Skeletal muscle tissue (tissue), 4 donors: ENCODE results near the gene SLC6A1. TPM values are rescaled to one million over a fixed set of nuclear protein-coding genes. Genes with fewer than 3 reads are reported as not detected.
A peak's percentile ranks its signal among the peaks of the same experiment; 100 is the strongest.

Source experiments
- H3K27ac ChIP-seq: one replicate; pipeline ENCODE4 v1.7.0; 2013; ENCODE audit warnings: mild to moderate bottlenecking, low read depth, low read length, inconsistent platforms
- H3K27me3 ChIP-seq, 3 donors: one replicate each; pipeline ENCODE4 v1.7.0; 2013; ENCODE audit warnings: low read length in 3 of 3; ENCODE audit not compliant: control insufficient read depth in 3 of 3, insufficient read depth in 3 of 3
- H3K36me3 ChIP-seq, 3 donors: one replicate each; pipeline ENCODE4 v1.7.0; 2013; ENCODE audit warnings: low read length in 3 of 3; ENCODE audit not compliant: control insufficient read depth in 3 of 3, insufficient read depth in 3 of 3
- H3K4me1 ChIP-seq, 3 donors: one replicate each; pipeline ENCODE4 v1.7.0; 2013; ENCODE audit warnings: low read length in 3 of 3, mild to moderate bottlenecking in 3 of 3; ENCODE audit not compliant: control insufficient read depth in 3 of 3, insufficient read depth in 3 of 3
- H3K4me3 ChIP-seq, 3 donors: one replicate each; pipeline ENCODE4 v1.7.0; 2013; ENCODE audit warnings: low read length in 3 of 3
- H3K9ac ChIP-seq, 3 donors: one replicate each; pipeline ENCODE4 v1.7.0; 2013; ENCODE audit warnings: low read length in 3 of 3, mild to moderate bottlenecking in 3 of 3, moderate library complexity in 2 of 3, low read depth in 1 of 3
- H3K9me3 ChIP-seq, 3 donors: one replicate each; pipeline ENCODE4 v1.7.0; 2013; ENCODE audit warnings: low read length in 3 of 3; ENCODE audit not compliant: control insufficient read depth in 3 of 3
- total RNA-seq: library from RNA; depleted of rRNA; stranded (reverse); fragments of >200 nt; gene quantifications from one replicate; pipeline ENCODE4 v1.2.3, GENCODE V29; 2014
- donor health status: Osteomylitis.

SLC6A1 gene
- 2.6 TPM for total RNA-seq

DNA sequence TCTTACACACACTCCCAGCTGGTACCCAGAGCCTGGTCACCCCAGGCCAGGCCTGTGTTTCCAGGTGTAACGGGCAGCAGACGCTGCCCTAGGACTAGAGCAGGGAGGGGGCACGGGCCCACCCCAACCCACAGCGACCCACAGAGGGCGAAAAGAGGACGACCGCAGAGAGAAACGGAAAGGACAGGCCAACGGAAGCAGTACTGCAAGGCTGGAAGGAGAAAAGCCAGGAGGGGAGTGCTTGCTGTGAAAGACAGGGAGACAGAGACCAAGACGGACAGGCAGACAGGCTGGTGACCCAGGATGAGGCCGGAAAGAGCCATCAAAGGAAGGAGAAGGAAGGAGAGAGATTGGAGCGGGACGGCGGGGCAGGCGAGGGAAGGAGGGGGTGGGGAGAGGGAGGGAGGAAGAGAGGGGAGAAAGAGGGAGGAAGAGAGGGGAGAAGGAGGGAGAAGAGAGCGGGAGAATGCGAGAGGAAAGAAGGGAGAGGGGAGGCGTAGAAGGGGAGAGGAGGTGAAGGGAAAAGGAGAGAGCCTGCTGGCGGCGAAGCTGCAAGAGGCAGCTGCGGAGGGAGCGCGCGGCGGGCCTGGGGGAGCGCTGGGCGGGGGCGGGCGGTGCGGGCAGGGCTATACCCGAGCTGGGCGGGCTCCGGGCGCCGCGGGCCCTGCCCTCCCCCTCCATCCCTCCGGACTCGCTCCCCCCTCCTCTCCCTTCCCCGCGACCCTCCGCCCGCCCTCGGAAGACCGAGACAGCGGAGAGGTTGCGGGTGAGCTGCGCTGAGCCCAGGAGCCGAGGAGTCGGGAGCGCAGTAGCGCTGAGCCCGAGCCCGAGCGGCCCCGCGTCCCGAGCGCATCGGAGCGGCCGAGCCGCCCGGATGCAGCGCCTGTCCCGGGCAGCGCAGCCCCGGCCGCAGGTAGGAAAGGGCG, at the start of gene SLC6A1:
SLC6A1 (plus strand) TSS at position 732 of the 926 bp plus-strand sequence. CDS start 24,464 bp downstream, outside the sequence.
- Histone ChIP-seq H3K27ac (no peak within 1 kb of the TSS), H3K9ac (peak within 1 kb of the TSS; percentile 30 to 60 (median 32))

DNA sequence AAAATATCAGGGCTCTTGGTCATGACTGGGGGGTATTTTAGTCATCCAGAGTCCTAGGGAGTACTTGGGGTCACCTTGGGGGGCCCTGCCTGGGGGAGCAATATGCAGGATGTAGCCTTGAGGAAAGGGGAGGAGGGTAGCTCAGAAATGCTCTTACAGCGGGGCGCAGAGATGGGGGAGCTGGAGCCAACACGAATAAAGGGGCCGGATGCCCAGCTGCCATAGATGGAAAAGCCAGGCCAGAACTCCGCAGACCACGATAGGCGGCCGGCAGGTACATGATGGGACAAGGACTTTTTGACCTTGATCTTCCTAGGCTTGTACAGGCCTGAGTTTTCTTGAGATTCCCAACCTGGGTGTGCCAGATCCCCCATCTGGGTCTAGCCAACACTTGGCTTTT, 47.7 kb upstream of the SLC6A1 start:
- H3K4me1 ChIP-seq, result no peaks in the 10 kb centered on the region
- peaks cover 0 to 16% (median 13%) of the 10 kb centered on the region in 3 donors for H3K27me3 ChIP-seq
- H3K9me3 ChIP-seq, result no peaks in the 10 kb centered on the region
- H3K36me3 ChIP-seq, result no peaks in the 10 kb centered on the region
- H3K27ac ChIP-seq, result no peak overlapping the region
- no peak overlapping the region for H3K9ac ChIP-seq
- H3K4me3 ChIP-seq, result no peak overlapping the region

More for the DNA sequence above, at the start of gene SLC6A1:
- H3K36me3 ChIP-seq, result no peaks in the 10 kb centered on the region
- H3K27me3 ChIP-seq, result peaks cover 45 to 57% (median 57%) of the 10 kb centered on the region in 3 donors
- H3K4me1 ChIP-seq, result peaks cover 0 to 5% (median 4%) of the 10 kb centered on the region in 3 donors
- peak within 1 kb of the TSS; percentile 58 to 67 (median 61) for H3K4me3 ChIP-seq
- no peaks in the 10 kb centered on the region for H3K9me3 ChIP-seq

DNA sequence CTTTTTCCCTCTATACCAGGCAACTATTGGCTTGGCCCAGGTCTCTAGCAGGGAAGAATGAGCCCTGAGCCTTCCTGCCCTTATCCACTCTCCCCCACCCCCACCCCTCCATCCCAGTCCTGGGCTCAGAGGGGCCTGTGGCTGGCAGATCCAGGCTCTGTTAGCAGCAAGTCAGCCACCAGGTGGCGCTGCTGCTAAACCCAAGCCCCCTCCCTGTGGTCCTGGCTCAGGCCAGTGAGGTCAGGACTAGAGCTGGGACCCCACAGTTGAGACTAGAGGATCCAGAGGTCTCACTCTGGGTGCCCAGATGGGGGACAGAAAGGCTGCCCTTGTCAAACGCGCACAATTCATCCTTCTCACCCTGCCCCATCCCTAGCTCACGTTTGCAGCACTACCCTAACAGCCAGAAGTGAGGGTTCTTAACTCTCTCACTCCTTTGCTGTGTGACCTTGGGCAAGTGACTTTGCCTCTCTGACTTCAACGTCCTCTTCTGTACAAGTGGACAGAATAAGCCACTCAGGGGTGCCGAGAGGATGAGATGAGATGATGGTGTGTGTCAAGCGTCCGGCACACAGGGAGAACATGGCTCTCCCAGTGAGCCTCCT, 46.8 kb upstream of the SLC6A1 start:
- Histone ChIP-seq H3K9ac (no peak overlapping the region), H3K4me3 (no peak overlapping the region), H3K4me1 (no peaks in the 10 kb centered on the region), H3K9me3 (no peaks in the 10 kb centered on the region), H3K36me3 (no peaks in the 10 kb centered on the region), H3K27me3 (peaks cover 0 to 19% (median 16%) of the 10 kb centered on the region in 3 donors), H3K27ac (no peak overlapping the region)

DNA sequence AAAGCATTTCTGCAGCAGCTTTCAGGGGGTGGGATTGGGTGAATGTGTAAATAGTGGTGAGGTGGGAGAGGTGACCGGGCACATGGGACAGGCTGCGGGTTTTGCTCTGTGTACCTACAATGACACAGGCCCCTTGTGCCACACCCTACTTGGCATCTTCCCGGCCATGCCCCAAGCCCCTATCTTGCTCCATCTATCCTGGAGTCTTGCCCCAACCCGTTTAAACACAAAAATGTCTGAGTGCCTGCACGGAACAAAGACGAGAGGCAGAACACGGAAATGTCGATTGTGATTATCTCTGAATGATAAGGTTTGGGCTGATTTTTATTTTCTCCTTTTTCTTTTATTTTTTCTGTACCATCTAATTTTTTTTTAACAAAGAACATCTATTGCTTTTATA, 46.0 kb upstream of the SLC6A1 start:
- Histone ChIP-seq H3K4me3 (no peak overlapping the region), H3K27me3 (peaks cover 0 to 21% (median 21%) of the 10 kb centered on the region in 3 donors), H3K4me1 (no peaks in the 10 kb centered on the region), H3K9ac (no peak overlapping the region), H3K27ac (no peak overlapping the region), H3K36me3 (no peaks in the 10 kb centered on the region), H3K9me3 (no peaks in the 10 kb centered on the region)

DNA sequence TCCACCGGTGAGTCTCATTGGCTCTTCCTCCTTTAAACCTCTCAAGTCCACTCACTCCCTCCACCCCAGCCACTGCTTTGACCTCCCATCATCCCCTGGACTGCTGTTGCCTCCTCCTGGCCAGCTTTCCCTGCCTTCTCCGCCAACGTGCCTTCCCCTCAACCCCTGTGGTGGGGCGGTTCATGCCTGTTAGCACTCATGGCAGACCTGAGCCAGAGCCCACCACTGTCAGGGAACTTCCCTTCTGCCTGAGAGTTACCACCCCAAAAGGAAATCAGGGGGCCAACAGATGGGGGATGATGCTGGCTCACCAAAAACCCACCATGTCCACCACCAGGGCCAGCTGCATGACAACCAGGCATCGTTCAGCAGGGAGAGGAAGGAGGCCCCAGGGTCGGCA, 44.2 kb upstream of the SLC6A1 start:
- Histone ChIP-seq H3K9me3 (no peaks in the 10 kb centered on the region), H3K9ac (no peak overlapping the region), H3K36me3 (no peaks in the 10 kb centered on the region), H3K4me3 (no peak overlapping the region), H3K27me3 (peaks cover 0 to 32% (median 25%) of the 10 kb centered on the region in 3 donors), H3K27ac (no peak overlapping the region), H3K4me1 (no peaks in the 10 kb centered on the region)

- H3K27me3 ChIP-seq, result peaks cover 0 to 35% (median 24%) of the 10 kb centered on the region in 3 donors
- no peaks in the 10 kb centered on the region for H3K4me1 ChIP-seq
- H3K9me3 ChIP-seq, result no peaks in the 10 kb centered on the region
- no peak overlapping the region for H3K4me3 ChIP-seq
- H3K27ac ChIP-seq, result no peak overlapping the region
- H3K9ac ChIP-seq, result no peak overlapping the region
- no peaks in the 10 kb centered on the region for H3K36me3 ChIP-seq
Measured at GRCh38 chr3:10949197-10949596, 43.4 kb upstream of the SLC6A1 start.

DNA sequence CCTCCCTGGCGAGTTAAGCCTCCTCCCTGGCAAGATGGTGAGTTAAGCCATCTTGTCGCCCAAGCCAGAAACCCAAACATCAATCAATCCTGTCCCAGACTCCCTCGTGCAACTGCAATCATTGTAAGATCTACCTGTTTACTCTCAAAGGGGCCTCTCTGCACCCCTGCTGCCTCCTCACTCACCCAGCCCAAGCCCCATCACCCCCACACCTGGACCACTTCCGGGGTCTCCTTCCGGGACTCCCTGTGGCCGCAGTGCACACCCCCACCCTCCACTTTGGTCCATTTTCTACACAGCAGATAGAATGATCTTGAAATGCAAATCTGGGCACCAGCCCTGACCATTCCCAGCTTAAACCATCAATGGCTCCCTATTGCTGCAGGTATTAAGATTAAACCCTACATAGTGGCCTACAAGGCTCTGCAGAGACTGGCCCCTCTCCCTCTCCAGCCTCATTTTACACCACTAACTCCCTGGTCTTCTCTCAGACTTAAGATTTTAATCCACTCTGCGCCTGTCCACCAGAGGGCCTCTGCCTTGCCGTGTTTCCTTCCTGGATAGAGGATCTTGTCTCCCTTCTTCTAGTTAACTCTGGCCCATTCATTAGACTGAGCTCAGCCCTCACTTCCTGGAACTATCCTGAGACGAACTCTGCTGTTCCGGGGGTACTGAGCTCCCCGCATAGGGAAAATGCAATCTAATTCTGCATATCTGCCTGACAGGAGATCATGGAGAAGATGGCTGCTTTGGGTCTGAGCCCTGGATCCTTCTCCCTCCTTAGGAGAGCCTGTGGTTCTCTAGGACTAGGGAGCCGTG, 41.9 kb upstream of the SLC6A1 start:
- Histone ChIP-seq H3K27ac (no peak overlapping the region), H3K9ac (peak overlapping the region in 1 of 3 donors; percentile 8), H3K27me3 (peaks cover 0 to 32% (median 24%) of the 10 kb centered on the region in 3 donors), H3K9me3 (no peaks in the 10 kb centered on the region), H3K4me3 (peak overlapping the region in 2 of 3 donors; percentile 18 to 35), H3K4me1 (peaks cover 4 to 12% (median 12%) of the 10 kb centered on the region in 3 donors), H3K36me3 (no peaks in the 10 kb centered on the region)

DNA sequence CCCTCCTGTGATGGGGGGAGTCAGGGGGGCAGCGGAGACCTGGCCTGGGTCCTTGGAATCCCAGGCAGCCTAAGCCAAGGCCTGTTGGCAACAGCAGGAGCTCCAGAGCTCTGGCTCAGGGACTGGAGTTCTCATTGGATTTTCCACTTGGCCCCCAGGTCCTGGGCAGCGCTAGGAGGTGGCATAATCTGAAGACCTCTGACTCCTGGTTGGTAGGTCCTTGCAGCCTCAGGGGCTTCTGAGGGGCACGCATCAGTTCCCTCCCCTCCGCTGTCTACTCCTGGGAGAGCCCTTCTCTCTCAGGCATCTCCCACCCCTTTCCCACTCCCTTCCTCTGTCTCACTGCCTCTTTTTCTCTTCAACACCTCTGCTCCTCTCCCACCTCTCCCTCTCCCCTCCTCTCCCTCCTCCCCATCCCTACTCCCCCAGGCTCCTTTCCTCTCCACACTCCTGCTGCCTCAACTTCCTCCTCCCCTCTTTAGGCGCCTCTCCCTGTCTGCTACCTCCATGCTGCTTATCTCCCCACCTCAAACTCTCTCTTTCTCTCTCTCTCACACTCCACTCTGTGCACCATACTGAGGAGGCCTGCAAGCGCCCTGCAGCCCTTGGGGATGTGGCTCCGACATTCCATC, 41.1 kb upstream of the SLC6A1 start:
- H3K4me3 ChIP-seq, result peak overlapping the region in 2 of 3 donors; percentile 18 to 35
- no peaks in the 10 kb centered on the region for H3K9me3 ChIP-seq
- no peak overlapping the region for H3K27ac ChIP-seq
- no peaks in the 10 kb centered on the region for H3K36me3 ChIP-seq
- H3K4me1 ChIP-seq, result peaks cover 11 to 19% (median 19%) of the 10 kb centered on the region in 3 donors
- H3K9ac ChIP-seq, result peak overlapping the region in 1 of 3 donors; percentile 8
- H3K27me3 ChIP-seq, result peaks cover 0 to 30% (median 24%) of the 10 kb centered on the region in 3 donors

DNA sequence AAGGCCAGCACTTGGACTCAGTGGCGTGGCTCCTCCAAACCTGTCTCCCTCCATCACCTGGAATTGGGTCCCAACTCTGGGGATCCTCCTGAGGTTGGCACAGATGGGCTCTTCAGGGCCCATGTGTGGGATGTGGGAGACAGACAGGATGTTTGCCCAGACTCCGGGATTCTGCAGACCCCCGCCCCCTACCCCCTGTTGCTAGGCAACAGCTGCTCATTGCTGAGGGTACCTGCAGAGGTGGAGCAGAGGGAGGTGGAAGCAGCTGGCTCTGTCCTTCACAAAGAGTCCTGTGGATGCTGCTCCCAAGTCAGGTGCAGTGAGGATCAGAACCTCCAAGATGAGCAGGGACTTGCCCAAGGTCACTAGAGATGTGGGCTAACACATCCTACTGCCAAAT, 40.0 kb upstream of the SLC6A1 start:
- Histone ChIP-seq H3K27me3 (peaks cover 0 to 30% (median 24%) of the 10 kb centered on the region in 3 donors), H3K9ac (no peak overlapping the region), H3K27ac (no peak overlapping the region), H3K4me3 (no peak overlapping the region), H3K9me3 (no peaks in the 10 kb centered on the region), H3K36me3 (no peaks in the 10 kb centered on the region), H3K4me1 (peaks cover 21 to 31% (median 30%) of the 10 kb centered on the region in 3 donors)
